ENCODE measurements around the gene TEX35.
A peak's percentile ranks its signal among the peaks of the same experiment; 100 is the strongest.

TEX35 gene

GRCh38 chr1:178521241-178521640 is 8.3 kb downstream of the TEX35 start:
- DNase-seq: no peak

GRCh38 chr1:178527117-178527516 is 14.2 kb downstream of the TEX35 start:
- DNase-seq: no peak

- DNase-seq: no peak
Measured at GRCh38 chr1:178528228-178528952, 15.5 kb downstream of the TEX35 start.

GRCh38 chr1:178528953-178529335 is 16.0 kb downstream of the TEX35 start:
- DNase-seq: no peak

GRCh38 chr1:178529364-178530036 is 16.6 kb downstream of the TEX35 start:
- no peak for DNase-seq

GRCh38 chr1:178530037-178530402 is 17.1 kb downstream of the TEX35 start:
- no peak for DNase-seq

- DNase-seq: no peak
Measured at GRCh38 chr1:178530502-178530901, 17.6 kb downstream of the TEX35 start.

- DNase-seq: no peak
Measured at GRCh38 chr1:178531887-178532286, 19.0 kb downstream of the TEX35 start.

GRCh38 chr1:178532392-178532791 is 19.5 kb downstream of the TEX35 start:
- DNase-seq: peak; percentile 93

- no peak for DNase-seq
Measured at GRCh38 chr1:178533121-178533946, 20.4 kb downstream of the TEX35 start.

- no peak for DNase-seq
Measured at GRCh38 chr1:178534137-178534868, 21.4 kb downstream of the TEX35 start.

GRCh38 chr1:178536329-178536728 is 23.4 kb downstream of the TEX35 start:
- no peak for DNase-seq

- DNase-seq: peak; percentile 21
Measured at GRCh38 chr1:178536844-178537371, 24.0 kb downstream of the TEX35 start.

- DNase-seq: no peak
Measured at GRCh38 chr1:178537382-178538090, 24.6 kb downstream of the TEX35 start.

GRCh38 chr1:178538192-178538916 is 25.4 kb downstream of the TEX35 start:
- DNase-seq: no peak

GRCh38 chr1:178539291-178539690 is 26.4 kb downstream of the TEX35 start:
- DNase-seq: no peak

- DNase-seq: no peak
Measured at GRCh38 chr1:178540204-178540603, 27.3 kb downstream of the TEX35 start.

- no peak for DNase-seq
Measured at GRCh38 chr1:178540646-178541045, 27.7 kb downstream of the TEX35 start.

- no peak for DNase-seq
Measured at GRCh38 chr1:178541379-178541778, 28.5 kb downstream of the TEX35 start.

GRCh38 chr1:178541829-178542553 is 29.1 kb downstream of the TEX35 start:
- DNase-seq: no peak

Measured in eye (tissue), 1 donor.